Measurements from ENCODE around the gene CLPX.
"Not testable (repeated sequence)": the region's sequence is repeated elsewhere in the genome, so short reads cannot be mapped to it uniquely, and the experiment has no call there.

Gene CLPX

GRCh38 chr15:65184868-65185717, at the start of gene CLPX:
TSS of gene CLPX (minus strand) at chr15:65185342. CDS start at chr15:65185153, 189 bp downstream.
- DNase-seq = peak; percentile 93

- no peak for DNase-seq
Observed at GRCh38 chr15:65233696-65234095, 48.6 kb upstream of the CLPX start.

- DNase-seq = no peak
Observed at GRCh38 chr15:65232520-65232919, 47.4 kb upstream of the CLPX start.

GRCh38 chr15:65231306-65231705, 46.2 kb upstream of the CLPX start:
- DNase-seq = no peak

- DNase-seq = not testable (repeated sequence)
Observed at GRCh38 chr15:65226901-65227300, 41.8 kb upstream of the CLPX start.

GRCh38 chr15:65226221-65226620, 41.1 kb upstream of the CLPX start:
- no peak for DNase-seq

- DNase-seq = no peak
Observed at GRCh38 chr15:65223996-65224395, 38.9 kb upstream of the CLPX start.

GRCh38 chr15:65222891-65223290, 37.7 kb upstream of the CLPX start:
- no peak for DNase-seq

GRCh38 chr15:65221697-65222096, 36.6 kb upstream of the CLPX start:
- DNase-seq = no peak

GRCh38 chr15:65219137-65219536, 34.0 kb upstream of the CLPX start:
- DNase-seq = no peak

GRCh38 chr15:65217526-65218482, 32.7 kb upstream of the CLPX start:
- no peak for DNase-seq

- no peak for DNase-seq
Observed at GRCh38 chr15:65215496-65215895, 30.4 kb upstream of the CLPX start.

- DNase-seq = no peak
Observed at GRCh38 chr15:65214010-65214409, 28.9 kb upstream of the CLPX start.

GRCh38 chr15:65213241-65213640, 28.1 kb upstream of the CLPX start:
- no peak for DNase-seq

GRCh38 chr15:65212097-65212496, 27.0 kb upstream of the CLPX start:
- no peak for DNase-seq

GRCh38 chr15:65211482-65211982, 26.4 kb upstream of the CLPX start:
- DNase-seq = peak; percentile 36

- DNase-seq = no peak
Observed at GRCh38 chr15:65210770-65211481, 25.8 kb upstream of the CLPX start, which contains the start of gene CILP. TSS of gene CILP (minus strand) at chr15:65211473. CDS start at chr15:65209755, 1,718 bp downstream.

GRCh38 chr15:65209701-65210643, 24.8 kb upstream of the CLPX start:
- no peak for DNase-seq

- no peak for DNase-seq
Observed at GRCh38 chr15:65208647-65209046, 23.5 kb upstream of the CLPX start.

- DNase-seq = no peak
Observed at GRCh38 chr15:65207280-65207840, 22.2 kb upstream of the CLPX start.

- no peak for DNase-seq
Observed at GRCh38 chr15:65206750-65207149, 21.6 kb upstream of the CLPX start.
